Measurements from ENCODE around the gene AMER2.

The AMER2 gene

DNA sequence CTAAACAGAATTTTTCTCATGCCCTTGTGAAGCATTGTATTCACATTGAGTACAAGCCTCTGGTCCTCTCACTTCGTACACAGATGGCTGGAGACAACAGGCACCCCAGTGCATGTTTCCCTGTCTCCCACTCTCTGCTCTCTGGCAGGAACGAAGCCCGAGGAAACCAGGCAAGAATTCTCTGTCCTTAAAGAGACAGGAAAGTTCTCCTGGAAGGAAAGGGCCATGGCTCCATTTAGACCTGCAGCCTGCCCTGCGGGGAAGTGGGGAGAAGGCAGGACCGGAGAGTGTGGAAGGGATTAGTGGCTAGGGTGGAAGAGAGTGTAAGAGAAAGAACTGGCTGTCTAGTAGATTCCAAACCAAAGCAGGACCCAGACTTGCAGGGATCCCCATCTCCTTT lies 15.5 kb upstream of the AMER2 start:
- in situ Hi-C loops (cut with HindIII; ENCODE audit: low pct_ligation_motif_present, low pct_unique_long_range_greater_than_20kb, low sequenced_read_pairs), result no loop called here
- no peak for DNase-seq

DNA sequence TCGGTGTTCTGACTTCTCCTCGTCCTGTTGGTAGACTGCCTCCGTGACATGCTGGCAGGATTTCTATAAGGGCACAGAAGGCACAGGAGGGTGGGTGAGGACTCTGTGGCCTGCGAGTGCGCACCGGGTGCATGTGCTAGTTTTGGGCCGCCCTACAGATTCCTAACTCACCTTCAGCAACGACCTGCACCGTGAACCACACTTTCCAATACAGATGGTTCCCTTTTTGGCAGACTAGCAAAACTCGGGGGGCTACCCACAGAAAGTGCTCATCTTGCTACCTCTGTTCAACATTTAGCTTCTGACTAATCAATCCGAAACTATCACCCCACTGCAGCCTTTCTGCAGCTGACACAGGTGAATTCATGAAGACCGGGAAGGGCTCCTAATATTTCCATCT lies 14.1 kb upstream of the AMER2 start:
- in situ Hi-C loops (cut with HindIII; ENCODE audit: low pct_ligation_motif_present, low pct_unique_long_range_greater_than_20kb, low sequenced_read_pairs), result no loop called here
- no peak for DNase-seq

DNA sequence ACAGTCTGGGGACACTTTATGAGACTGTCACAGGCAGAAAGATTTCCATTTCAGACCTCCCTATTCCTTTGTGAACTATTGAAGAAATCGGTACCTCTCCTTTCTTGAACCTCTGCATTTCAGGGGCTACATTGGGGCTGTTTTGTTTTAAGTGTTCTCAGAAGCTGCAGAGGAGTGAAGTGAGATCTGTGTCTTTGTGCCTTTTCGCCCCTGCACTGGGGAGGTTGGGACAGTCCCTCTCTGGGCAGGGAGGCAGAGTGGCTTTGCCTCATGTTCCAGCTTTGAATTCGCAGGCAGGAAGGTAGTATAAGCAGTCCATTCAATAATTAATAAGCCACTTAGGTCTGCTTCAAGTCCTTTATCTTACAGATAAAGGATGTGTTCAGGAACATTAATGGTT lies 9.5 kb upstream of the AMER2 start:
- DNase-seq, result no peak
- in situ Hi-C loops (cut with HindIII; ENCODE audit: low pct_ligation_motif_present, low pct_unique_long_range_greater_than_20kb, low sequenced_read_pairs), result no loop called here

DNA sequence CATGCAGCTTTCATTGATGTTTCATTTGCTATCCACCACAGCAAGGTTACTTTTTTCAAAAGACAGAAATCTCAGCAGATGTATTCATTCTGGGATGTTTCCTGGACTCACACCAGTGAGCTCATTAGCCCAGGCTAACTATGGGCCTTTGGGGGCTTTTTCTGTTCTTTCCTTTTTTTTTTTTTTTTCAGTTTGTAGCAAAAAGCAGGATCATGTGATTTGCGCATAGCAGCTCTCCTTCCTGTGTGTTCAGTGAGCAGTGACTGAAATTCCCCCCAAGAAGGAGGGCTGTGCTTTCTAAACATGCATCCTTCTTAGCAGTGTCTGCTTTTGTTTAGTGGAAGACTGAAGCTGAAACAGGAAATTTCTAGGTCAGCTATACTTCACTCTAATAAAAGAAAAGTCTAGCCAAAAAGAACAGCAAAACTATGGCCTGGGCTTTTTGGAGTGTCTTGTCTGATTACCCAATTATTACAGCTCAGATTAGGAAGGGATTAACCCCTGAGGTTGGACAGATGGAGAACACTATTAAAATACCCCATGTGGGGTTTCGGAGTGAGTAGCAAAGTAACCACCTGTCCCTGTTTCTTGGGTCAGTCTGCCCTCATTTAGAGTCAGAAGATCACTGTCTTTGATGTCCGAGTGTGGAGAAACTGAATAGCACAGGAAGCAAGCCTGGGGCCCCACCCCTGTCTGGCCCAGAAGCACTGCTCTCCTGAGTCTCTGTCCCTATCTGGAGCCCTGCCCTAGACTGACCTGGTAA lies 8.9 kb upstream of the AMER2 start:
- in situ Hi-C loops (cut with HindIII; ENCODE audit: low pct_ligation_motif_present, low pct_unique_long_range_greater_than_20kb, low sequenced_read_pairs), result no loop called here
- no peak for DNase-seq

DNA sequence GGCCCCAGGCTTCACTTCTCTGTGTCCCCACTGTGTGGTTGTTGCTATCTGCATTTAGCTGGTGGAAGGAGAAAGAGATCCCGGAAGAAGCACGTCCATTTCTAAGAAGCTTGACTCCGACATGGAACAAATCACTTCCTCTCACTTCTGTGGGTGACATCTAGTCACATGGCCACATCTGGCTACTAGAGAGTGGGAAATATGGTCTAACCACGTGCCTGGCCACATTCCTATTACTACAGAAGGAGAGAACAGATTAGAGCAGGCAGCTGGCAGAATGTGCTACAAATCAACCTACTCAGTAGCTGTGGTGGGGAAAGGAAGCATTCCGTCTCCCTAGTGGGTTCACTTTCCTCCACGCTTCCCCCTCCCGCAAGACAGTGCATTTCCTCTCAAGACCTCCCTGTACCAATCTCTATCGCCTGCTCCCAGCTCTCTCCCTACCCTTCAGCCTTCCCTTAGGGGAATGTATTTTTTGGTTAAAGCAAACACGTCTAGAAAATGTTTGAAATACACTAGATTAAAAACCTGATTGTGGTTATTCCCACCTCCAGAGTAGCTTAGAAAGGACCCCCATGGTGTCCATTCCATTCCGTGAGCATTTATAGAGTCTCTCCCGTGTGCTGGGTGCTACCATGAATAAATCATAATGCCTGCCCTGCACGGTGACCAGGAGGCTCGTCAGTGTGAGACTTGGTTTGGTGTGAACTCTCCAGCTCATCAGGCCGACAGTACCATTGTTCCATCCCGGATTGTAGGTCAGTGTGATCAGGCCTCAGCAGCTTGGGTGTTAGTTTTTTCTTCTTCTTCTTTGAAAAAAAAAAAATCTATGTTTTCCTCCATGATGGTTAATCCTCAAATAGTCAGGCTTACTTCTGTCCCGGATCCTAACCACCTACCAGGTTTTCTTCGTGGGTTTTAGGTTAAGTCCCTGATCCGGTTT lies 8.0 kb upstream of the AMER2 start:
- DNase-seq, result no peak
- in situ Hi-C loops (cut with HindIII; ENCODE audit: low pct_ligation_motif_present, low pct_unique_long_range_greater_than_20kb, low sequenced_read_pairs), result no loop called here

DNA sequence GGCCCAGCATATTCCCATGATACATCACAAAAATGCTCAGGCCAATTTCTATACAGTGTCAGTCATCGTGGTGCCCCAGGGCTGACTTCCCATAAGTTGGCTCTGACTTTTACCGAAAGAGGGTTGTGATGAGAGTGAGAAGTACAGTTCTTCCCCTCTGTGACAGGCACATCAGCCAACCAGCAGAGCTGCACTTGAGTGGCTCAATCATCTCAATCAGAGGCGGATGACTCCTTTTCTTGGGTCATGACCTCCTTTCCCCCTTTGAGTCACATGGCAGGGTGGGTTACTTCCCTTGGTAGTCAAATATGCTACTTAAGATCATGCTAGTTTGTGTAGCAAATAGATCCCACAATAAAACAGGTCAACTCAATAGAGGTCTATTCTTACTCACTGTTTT lies 6.9 kb upstream of the AMER2 start:
- in situ Hi-C loops (cut with HindIII; ENCODE audit: low pct_ligation_motif_present, low pct_unique_long_range_greater_than_20kb, low sequenced_read_pairs), result no loop called here

DNA sequence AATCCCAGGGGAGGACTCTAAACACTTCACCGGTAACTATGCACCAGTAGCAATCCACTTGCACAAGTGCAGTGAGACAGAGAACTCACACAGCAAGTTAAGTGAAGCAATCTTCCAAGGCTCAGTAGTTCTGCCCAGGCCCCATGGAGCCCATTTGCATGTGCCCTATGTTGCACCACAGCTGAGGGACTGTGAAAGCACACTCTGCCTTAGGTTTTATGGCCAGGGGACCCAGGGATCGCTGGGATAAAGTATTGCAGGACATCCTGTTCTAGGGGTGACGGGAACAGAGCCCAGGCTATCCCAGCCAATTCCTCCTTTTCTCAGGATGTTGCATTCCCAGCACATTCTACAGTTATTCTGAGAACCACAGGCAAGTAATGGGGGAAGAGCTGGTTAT lies 6.0 kb upstream of the AMER2 start:
- in situ Hi-C loops (cut with HindIII; ENCODE audit: low pct_ligation_motif_present, low pct_unique_long_range_greater_than_20kb, low sequenced_read_pairs), result no loop called here
- no peak for DNase-seq

More for the DNA sequence above, 6.9 kb upstream of the AMER2 start:
- DNase-seq, result no peak

DNA sequence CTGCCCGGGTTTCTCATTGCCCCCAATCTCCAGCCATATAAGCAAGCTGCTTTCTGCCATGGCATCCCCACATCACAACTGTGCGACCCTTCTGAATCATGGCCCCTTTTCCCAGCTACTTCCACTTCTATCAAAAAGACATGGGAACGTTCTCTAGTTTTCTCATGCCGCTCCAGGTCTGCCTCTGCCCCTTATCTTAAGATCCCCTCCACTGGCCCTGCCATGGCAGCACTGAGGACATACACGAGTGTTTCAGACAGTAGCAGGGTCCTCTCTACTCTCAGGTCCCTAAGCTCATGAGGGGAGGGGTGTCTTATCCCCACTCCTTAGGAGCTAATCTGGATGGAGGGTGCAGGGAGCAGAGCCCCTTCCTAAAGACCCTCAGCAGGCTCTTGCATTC lies 5.5 kb upstream of the AMER2 start:
- no peak for DNase-seq
- in situ Hi-C loops (cut with HindIII; ENCODE audit: low pct_ligation_motif_present, low pct_unique_long_range_greater_than_20kb, low sequenced_read_pairs), result no loop called here

DNA sequence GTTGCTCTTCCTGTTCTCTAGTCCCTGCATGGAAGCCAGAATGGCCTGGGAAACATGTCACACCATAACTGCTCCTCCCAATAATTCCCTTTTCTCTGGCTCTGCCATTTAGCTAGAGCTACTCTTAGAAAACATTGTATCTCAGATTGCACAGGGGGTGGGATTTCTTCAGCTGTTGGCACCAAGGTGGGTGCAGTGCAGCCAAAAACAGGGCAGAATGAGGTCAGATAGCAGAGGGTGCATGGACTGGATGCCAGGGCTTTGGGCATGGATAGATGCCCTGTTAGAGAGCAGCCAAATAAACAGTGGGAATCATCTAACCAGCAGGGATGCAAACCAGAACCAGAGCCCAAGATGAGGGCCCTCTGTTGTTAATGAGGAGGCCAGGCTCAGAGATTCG lies 4.9 kb upstream of the AMER2 start:
- in situ Hi-C loops (cut with HindIII; ENCODE audit: low pct_ligation_motif_present, low pct_unique_long_range_greater_than_20kb, low sequenced_read_pairs), result no loop called here
- DNase-seq, result no peak

DNA sequence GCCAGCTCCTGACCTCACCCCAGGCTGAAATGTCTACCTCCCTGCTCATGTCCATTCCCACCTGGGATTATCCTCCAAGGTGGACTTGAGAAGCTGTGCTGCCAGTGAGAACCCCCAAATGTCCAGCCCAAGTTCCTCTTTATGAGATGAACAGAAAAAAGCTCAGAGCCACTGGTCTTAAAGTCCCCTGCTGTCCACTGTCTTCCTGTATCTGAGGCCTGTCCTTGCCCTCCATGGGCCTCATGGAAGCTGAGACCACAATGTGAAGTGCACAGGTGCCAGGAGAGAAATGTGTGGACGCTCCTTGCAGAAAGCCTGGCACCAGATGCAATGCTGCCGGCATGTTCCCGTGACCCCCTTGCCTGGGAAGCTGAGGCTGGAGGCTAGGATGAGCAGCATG lies 3.3 kb upstream of the AMER2 start:
- DNase-seq, result no peak
- in situ Hi-C loops (cut with HindIII; ENCODE audit: low pct_ligation_motif_present, low pct_unique_long_range_greater_than_20kb, low sequenced_read_pairs), result no loop called here

DNA sequence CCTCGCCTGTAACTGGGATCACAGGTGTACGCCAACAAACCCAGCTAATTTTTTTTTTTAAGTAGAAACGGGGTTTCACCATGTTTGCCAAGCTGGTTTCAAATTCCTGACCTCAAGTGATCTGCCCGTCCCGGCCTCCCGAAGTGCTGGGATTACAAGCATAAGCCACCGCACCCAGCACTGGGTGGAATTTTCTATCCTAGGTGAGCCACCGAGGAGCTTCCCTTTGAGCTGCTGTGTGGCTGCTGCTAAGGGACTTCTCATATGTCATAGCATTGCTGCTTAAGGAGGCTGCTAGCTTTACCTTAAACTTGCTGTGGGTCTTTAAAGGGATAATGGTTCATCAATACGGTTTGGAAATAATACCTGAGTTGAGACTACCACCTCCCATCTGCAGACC lies 2.9 kb upstream of the AMER2 start:
- no peak for DNase-seq
- in situ Hi-C loops (cut with HindIII; ENCODE audit: low pct_ligation_motif_present, low pct_unique_long_range_greater_than_20kb, low sequenced_read_pairs), result no loop called here

DNA sequence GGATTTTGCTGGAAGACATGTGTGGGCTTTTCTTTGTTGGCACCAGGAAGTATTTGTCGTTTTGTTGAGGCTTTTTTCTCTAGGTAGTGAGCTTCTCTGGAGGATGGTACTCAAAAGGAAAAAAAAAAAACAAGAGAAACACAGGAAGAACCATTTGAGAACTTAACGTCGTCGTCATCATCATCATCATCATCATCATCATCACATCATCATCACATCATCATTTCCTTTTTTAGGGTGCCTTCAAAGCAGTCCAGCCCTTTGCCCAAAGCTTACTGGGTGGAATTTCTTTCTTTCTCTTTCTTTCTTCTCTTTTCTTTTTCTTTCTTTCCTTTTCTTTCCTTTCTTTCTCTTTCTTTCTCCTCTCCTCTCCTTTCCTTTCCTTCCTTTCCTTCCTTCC lies 2.2 kb upstream of the AMER2 start:
- in situ Hi-C loops (cut with HindIII; ENCODE audit: low pct_ligation_motif_present, low pct_unique_long_range_greater_than_20kb, low sequenced_read_pairs), result no loop called here
- no peak for DNase-seq

DNA sequence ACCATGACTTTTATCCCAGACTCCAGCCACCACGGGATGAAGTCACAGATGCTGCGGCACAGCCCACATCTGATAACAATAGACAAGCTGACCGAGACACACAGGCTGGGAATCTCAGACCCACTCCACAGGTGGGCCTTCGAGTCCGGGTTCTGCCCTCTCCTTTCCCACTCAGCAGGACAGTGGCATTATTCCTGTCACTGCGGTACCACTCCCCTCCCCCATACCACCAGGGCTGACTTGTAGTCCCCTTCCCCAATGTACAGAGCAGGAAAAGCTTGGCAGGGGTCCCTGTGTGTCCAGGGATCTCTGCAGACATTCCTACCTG lies 179 bp upstream of the AMER2 start:
- no peak for DNase-seq
- in situ Hi-C loops (cut with HindIII; ENCODE audit: low pct_ligation_motif_present, low pct_unique_long_range_greater_than_20kb, low sequenced_read_pairs), result no loop called here

DNA sequence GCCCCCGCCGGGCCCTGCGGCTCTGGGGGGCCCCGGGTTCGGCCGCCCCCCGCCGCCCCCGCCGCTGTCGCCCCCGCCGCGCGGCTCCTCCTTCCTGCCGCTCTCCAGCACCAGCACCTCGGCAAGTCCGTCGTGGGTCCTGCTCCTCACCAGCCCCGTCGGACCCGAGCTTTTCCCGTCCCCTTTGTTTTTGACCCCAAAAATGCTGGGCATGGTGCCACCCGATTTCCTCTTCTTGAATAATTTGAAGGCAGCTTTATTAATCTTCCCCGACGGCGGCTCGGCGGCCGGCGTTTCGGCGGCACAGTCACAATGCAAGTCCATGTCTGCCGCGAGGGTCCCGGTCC lies 945 bp downstream of the AMER2 start:
- DNase-seq, result no peak
- in situ Hi-C loops (cut with HindIII; ENCODE audit: low pct_ligation_motif_present, low pct_unique_long_range_greater_than_20kb, low sequenced_read_pairs), result no loop called here

DNA sequence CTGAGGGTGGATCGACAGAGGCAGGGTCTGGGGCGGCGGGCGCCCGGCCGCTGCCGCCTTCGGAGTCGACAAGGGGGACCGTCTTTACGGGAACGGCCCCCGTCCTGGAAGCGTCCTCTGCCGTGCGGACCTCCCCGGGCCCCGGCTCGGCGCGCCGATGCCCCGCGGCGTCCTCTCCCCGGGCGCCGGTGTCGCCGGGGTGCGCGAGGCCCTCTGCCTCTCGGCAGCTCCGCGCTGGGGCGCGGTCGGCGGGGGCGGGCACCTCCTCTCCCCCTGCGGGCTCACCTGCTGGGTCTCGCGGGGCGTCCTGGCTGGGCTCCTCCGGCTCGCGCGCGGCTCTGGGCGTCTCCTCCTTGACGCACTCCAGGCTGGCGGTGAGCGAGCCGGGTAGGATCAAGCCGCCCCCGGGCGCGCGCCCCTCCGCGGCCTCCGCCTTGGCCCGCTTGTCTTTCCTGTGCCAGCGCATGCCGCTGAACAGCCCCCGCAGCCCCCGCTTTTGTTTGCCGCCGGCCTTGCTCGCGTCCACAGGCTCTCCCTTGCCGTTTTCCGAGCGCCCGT lies 1.5 kb downstream of the AMER2 start:
- no peak for DNase-seq
- in situ Hi-C loops (cut with HindIII; ENCODE audit: low pct_ligation_motif_present, low pct_unique_long_range_greater_than_20kb, low sequenced_read_pairs), result no loop called here

DNA sequence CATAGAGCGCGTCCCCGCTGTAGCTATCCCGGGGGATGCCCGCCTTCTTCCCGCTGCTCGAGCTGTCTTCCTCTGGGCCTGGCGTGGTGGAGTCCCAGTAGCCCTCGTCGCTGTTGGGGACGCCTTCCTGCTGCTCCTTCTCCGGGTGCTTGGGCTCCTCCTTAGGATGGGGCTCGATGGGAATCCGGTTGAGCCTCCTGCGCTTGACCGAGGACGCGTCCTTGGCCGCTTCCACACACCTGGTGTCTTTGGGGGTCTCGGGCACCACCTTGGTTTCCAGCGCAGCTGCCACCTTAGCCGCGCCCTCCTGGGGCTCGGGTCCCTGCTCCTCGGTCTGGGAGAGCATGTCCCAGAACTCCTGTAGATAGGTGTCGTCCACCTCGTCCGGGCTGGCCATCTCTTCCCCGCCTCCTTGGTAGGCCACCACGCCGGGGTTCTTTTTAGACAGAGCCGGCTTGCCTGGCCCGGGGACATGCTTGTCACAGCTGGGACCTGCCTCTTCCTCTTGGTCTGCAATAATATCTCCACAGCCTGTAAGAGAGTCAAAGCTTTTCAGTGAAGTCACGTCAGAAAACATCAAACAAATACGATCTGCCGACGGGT lies 2.0 kb downstream of the AMER2 start:
- no peak for DNase-seq
- in situ Hi-C loops (cut with HindIII; ENCODE audit: low pct_ligation_motif_present, low pct_unique_long_range_greater_than_20kb, low sequenced_read_pairs), result no loop called here

DNA sequence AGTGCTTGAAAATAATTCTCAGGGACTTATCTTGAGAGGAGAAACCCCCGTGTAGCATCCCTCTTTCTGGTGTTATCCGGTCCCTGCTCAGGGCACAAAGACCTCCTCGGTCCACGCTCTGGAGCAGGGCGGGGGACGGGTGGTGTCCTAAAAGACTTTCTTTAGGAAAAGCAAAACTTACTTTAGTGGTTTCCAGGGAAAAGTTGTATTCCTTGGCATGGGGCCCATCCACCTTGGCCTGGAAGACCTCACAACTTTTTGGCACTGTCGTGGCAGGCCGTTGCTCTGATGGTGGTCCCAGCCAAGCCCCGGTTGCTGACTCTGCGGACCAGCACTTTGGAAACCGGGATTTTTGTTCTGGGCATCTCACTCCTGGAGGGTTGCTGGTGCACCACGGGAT lies 2.7 kb downstream of the AMER2 start:
- in situ Hi-C loops (cut with HindIII; ENCODE audit: low pct_ligation_motif_present, low pct_unique_long_range_greater_than_20kb, low sequenced_read_pairs), result no loop called here
- no peak for DNase-seq

DNA sequence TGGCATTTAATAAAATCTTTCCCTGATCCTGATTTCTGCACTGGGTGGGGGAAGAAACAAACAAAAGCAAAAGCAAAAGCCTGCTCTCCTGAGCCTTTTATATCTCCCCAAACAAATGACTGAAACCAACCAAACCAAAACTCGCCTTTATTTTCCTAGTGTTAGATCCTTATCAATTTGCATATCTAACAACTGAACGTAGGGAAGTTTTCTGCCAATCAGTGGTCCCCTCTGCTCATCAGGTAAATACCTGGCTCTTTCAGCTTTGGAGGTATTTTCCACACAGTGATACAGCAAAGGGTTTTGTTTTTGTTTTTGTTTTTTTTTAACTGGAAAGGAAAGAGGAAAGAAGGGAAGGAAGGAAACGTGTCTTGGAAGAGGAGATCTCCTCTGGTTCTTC lies 3.3 kb downstream of the AMER2 start:
- no peak for DNase-seq
- in situ Hi-C loops (cut with HindIII; ENCODE audit: low pct_ligation_motif_present, low pct_unique_long_range_greater_than_20kb, low sequenced_read_pairs), result no loop called here

DNA sequence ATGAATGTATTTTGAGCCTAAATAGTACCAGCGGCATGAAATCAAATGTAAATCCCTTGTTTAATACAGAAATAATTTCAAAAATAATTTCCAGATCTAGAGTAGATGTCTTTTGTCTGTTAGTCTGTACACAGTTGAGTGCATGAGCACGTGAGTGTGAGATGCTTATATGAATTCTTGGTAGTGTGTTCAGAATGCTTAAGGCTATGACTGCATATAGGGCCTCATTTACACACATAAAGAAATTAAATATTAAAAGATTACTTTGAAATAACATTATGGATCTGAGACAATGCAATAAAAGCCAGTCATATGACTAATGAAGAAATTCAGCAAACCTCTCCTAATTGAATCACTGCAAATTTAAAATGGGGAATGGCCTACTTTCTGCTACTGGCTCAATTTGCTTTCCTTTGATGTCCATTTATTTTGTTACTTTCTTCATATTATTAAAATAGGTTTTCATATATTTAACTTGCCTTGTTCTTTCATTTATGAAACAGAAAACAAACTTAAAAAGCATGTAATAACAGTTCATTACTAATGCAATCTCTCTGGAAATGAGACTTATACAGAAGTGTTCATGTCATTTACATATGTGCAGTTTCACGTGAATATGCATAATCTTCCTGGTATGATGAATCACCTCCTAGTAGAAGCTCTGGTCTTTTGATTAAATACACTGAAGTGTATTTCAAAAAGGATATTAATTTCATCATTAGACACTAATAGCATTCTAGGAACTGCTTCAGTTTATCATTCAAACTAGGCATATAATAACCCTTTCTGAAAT lies 4.5 kb downstream of the AMER2 start:
- no peak for DNase-seq
- in situ Hi-C loops (cut with HindIII; ENCODE audit: low pct_ligation_motif_present, low pct_unique_long_range_greater_than_20kb, low sequenced_read_pairs), result no loop called here

Data from ACHN (cell line).